DMS79 treated with DMSO at 0.1 percent for 48 hours (cell line): ENCODE measurements around the gene MOSPD3.
"Not testable (repeated sequence)": the region's sequence is repeated elsewhere in the genome, so short reads cannot be mapped to it uniquely, and the experiment has no call there.

Source experiments
- DNase-seq: peaks from one replicate; lab custom pipeline; 2025; lab: John Stamatoyannopoulos, UW

The MOSPD3 gene

DNA sequence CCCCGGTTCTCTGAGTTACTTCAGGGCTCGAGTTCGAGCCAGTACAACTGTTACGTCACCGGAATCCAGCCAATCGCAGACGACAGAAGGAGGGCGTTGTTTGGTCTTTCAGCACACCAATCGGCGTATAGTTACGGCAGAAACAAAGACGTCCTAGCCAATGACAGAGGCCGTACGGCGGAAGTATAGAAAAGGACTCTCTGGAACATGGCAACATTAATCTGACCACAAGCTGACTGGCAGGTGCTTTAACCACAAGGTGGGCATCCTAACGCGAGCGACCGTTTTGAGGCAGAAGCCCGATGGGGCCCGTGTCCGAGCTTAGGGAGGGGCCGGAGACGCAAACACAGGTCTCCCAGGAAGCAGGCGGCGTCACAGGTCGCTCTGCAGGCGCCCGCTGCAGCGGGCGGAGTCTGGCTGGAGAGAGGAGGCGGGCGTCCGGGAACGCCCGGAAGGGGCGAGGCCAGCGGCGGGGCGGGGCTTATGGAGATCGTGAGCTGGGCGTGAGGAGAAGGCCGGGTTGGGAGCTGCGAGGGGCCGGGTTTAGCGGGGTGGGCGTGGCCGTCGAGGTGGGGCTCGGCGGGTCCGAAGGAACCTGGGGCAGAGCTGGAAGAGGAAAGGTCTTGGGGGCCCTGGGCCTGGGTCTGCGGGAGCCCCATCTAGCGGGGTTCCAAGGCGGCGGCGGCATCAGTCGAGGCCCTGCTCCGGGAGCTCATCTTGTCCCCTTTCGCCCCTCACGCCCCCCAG lies at the start of gene MOSPD3:
TSS of gene MOSPD3 (plus strand) at position 558 of the 747 bp plus-strand sequence. CDS start 252 bp downstream, outside the sequence.
- DNase-seq = peak; percentile 99

- no peak for DNase-seq
Measured at GRCh38 chr7:100563100-100563564, 49.2 kb upstream of the MOSPD3 start.

DNA sequence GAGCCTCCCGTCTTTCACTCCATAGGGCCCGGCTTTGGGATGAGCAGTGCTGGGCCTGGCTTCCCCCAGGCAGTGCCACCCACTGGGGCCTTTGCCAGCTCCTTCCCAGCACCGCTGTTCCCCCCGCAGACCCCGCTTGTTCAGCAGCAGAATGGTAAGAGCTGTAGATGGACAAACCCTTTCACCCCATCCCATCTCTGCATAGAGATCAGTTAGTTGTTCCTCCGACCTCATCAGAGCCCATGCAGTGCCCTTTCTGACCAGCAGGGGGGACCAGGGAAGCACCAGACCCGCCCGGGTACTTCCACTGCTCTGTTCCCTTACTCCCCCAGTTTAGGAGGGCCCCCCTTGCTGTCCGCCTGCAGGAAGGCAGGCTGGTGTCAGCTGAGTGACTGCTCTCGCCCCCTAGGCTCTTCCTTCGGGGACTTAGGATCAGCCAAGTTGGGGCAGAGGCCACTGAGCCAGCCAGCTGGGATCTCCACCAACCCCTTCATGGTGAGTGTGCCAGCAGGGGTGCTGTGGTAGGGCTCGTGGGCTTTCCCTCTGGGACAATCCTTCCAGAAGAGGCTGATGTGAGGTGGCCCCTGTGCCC lies 48.4 kb upstream of the MOSPD3 start:
- peak; percentile 10 for DNase-seq

GRCh38 chr7:100564405-100564804 lies 47.9 kb upstream of the MOSPD3 start:
- not testable (repeated sequence) for DNase-seq

DNA sequence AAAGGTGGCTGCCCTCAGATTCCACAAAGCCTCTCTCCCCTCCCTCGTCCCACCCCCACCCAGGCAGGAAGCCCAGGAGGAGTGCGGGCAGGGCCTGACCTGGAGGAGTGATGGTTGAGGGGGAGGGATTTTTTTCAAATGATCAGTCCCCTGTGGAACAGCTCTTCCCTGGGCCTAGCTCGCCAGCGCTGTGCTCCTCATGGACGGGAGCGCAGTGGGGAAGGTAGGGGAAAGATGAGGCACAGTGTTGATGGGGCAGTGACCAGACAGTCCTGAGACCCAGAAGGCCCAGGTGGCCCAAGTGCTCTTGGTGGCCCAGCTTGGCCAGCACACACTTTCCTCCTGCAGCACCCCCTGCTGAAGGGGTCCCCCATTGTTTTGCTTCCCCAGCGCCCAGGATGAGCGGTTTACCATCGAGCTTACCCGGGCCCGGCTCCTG lies 47.2 kb upstream of the MOSPD3 start:
- no peak for DNase-seq

DNA sequence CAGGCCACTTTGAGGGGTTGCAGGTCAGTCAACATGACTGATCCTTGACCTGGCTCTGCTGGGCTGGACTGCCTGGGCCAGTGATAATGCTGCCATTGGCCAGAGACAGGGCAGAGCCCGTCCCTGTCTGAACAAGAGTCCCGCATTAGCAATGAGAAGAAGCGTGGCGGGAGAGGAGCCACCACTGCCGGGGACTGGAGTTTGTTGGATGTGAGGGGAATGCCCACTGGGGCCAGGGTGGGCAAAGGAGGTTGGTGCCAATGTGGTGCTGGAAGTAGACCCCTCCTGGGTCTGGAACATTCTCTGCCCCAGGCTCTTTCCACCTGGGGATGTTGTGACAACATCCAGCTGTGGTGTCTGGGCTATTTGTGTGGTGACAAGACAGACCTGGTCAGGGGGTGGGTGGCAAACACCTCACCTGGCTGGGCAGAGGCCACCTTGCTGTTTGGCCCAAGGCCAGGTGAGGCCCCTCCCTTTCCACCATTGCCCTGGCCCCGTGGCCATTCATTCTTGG lies 46.3 kb upstream of the MOSPD3 start:
- no peak for DNase-seq

DNA sequence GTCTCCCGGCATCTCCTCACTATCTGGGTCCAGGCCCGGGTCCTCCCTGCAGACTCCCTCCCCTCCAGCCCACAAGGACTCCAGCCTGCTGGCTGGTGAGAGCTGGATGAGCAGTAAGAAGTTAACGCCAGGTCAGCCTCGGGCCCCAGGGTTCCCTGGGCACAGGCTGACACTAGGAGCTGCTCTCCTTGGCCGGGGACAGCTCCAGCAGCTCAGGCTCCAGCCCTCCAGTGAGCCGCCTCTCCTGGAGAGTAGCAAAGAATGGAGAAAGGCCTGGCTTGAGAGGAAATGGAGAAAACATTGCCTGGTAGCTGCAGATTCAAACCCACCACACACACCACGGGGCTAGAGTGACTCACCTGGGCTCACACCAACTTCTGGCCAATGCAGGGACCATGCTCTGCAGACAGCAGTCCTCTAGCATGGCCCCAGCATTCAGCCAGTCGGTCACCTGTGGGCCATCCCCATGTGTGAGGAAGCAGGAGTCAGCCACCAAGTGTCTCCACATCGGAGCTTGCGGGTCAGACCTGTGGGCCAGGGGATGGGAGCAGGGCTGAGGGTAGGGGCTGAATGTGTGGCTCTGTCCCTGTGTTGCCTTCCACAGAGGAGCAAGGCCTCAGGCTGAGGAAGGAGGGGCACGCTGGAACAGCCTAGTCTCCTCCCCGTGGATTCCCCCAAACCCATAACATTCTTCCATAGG lies 45.2 kb upstream of the MOSPD3 start:
- DNase-seq = no peak

DNA sequence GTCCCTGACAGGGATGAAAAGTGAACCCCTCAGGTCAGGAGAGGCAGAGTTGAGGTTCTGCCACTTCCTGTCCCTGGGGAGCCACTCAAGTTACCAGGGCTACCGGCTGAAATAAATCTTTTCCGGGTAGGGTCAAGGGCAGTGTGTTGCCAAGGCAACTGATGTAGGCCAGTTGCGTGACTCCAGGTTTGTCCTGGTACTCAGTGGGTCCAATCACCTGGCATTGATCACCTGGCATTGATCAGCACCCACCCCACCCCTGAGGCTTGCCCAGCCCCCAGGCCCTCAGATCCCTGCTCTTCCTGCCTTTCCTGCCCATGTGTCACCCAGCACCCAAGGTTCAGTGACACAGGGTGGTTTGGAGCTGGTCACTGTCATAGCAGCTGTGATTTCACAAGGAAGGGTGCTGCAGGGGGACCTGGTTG lies 44.6 kb upstream of the MOSPD3 start:
- DNase-seq = peak; percentile 26

- DNase-seq = no peak
Measured at GRCh38 chr7:100568176-100568895, 44.0 kb upstream of the MOSPD3 start.

DNA sequence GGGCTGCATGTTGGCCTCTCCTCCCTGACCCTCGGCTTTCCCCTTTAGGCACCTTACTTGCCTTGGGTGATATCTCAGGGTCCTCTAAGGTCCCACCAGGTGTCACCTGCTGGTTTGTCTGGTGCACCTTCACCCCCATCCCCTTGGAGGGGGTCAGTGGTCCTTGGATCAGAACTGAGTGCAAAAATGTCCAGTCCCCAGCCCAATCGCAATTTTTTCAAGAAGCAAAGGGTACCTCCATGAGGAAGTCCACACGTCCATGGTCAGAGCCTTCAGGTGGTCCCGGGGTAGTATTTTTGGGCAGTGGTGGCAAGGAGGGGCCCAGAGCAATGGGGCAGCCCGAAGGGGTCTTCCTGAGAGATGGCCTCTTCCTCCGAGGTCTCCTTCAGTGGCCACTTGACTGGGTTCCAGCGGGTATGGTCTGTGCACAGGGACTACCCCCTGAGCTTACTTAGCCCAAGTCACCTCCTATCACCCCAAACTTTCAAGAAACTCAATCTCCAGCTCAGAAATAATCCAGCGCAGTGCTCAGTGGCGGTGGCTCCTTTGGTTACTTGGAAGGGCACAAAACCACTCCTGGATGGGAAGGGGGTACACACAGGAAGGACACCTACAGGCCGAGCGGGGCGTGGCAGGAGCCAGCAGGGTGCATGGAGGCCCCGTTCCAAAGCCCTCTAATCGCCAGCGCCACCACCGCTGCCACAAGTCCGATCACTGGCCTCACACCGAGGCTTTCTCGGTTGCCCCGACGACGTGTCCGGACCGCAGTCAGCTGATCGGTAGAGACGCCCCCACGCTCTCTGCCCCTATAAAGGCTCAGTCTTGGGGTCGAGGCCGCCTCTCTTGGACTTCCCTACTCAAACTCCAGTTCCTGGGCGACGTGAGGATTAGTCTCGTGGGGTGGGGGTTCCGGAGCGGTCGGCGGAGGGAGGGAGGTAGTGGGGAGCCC lies 43.2 kb upstream of the MOSPD3 start:
- no peak for DNase-seq

GRCh38 chr7:100570954-100571828 lies 41.1 kb upstream of the MOSPD3 start:
- DNase-seq = no peak

- no peak for DNase-seq
Measured at GRCh38 chr7:100571829-100572116, 40.6 kb upstream of the MOSPD3 start.

DNA sequence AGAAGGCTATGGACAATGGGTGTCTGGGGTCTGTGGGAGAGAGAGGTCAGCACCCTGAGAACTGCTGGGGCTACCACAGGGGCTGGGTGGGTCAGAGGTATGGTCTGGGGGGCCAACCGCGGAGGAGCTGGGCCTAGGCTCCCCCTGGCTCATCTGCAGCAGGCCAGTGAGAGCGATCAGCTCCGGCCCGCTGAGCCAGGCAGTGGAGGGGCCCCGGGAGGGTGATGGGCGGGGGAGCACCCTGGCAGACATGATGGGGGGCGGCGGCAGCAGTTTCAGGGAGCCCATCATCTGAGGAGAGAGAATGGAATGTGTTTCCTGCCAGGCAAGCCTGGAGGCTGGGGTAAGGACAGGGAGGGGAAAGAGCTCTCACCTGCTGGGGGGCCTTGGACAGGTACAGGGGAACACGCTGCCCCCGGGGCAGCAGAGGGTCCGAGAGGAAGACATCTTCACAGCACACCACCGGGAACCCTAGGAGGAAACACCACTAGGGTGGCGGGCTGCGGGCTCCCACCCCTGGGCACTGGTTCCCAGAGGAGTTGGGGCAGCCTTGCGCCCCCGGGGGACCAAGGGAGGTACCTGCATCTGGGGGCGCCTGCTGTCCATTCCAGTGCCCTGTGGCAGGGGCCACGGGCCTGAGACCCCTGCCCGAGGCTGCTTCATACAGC lies 39.9 kb upstream of the MOSPD3 start:
- DNase-seq = no peak

- no peak for DNase-seq
Measured at GRCh38 chr7:100572949-100573675, 39.2 kb upstream of the MOSPD3 start.

GRCh38 chr7:100573691-100574361 lies 38.5 kb upstream of the MOSPD3 start, which contains the start of gene SAP25:
Gene SAP25, minus strand, starts transcription at chr7:100573900. Its CDS starts 158 bp downstream, at chr7:100573742.
- no peak for DNase-seq

GRCh38 chr7:100574362-100575205 lies 37.8 kb upstream of the MOSPD3 start:
- no peak for DNase-seq

GRCh38 chr7:100575206-100575631 lies 37.1 kb upstream of the MOSPD3 start:
- DNase-seq = no peak
